DMS153 treated with DMSO at 0.1 percent for 48 hours (cell line): ENCODE measurements around the gene THRAP3.

Source experiments
- DNase-seq: peaks from one replicate; lab custom pipeline; 2025; ENCODE audit not compliant: unreplicated experiment; lab: John Stamatoyannopoulos, UW

Gene THRAP3

GRCh38 chr1:36351227-36351977, 127.2 kb downstream of the THRAP3 start:
- no peak for DNase-seq

DNA sequence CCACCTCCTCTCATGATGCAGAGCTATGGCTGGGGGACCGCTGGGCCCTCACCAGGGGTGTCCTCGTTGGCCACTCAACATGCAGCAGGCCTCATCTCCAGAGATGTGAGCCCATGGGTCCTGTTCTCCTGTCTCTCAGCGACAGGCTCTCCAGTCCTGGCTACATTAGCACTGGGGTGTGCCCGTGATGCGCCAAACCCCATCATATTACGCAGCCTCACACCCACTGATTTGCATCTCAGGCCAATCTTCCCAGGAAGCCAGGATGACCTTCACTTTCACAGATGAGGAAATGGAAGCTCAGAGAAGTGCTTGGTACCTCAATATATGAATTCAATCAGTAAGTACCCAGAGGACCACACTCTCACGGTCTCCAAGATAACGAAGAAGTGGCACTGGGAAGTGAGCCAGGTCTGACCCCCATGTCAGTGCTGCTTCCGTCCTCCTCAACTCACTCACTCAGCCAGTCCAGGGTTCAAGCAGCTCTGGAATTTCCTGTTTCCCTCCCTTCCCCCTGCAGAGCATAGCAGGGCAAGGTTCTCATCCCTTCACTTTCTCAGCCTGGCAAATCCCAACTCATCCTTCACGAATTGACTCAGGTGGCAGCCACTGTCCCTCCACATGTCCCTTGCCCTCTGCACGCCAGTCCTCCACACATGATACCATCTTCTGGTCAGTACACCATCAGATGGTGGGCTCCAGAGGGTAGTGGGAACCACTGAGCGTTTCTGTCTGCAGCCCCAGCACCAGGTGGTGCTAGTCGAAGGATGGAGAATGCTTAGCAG, 128.1 kb downstream of the THRAP3 start:
- DNase-seq, result no peak

DNA sequence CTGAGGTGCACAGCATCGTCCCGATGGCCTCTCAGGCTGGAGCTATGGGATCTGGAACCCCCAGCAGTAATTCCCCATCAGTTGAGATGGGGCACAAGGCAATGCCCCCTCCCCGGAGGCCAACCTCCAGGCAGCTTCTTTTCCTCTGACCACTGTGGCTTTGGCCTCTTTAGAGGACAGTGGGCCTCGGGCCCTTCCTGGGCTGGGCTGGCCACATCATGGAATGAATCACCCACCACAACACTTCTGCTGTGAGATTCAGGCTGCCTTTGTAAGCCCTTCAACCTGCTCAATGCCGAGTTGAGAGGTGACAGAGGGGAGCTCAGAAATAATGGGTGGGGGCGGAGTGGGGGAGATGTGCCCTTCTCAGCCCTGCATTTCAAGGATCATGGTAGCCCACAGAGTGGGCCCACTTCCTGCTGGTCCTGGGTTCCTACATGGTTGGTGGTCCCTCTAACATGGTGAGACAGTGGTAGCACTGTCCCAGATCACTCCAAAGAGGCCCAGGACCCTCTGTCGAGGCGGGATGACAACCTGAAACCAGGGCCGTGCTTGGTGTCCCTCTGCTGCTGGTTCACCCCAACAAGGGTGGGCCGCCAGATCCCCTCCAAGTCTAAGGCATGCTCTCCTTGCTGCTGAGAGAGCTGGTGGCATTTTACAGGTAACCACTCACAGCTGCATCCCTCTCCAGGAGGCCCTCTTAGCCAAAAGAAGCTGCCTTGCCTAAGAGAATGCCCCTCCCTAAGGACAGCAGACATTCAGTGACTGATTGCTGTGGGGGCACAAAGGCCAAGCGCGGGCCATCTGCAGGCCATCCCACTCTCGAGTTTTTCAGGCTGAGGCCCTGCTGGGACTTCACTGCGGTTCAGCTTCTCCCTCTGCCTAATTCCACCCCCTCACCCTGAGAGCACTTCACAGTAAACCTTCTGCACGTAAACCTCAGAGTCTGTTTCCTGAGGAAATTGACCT, 129.0 kb downstream of the THRAP3 start:
- DNase-seq, result no peak

GRCh38 chr1:36354486-36354885, 130.2 kb downstream of the THRAP3 start:
- no peak for DNase-seq
